C4-2B (cell line): ENCODE data around the gene ERC1.

Experiments
- CTCF ChIP-seq: fragments of 450-650 bp; conservative IDR thresholded peaks from 2 replicates; pipeline ENCODE4 v1.5.1; 2017; ENCODE audit warnings: mild to moderate bottlenecking
- ZFX ChIP-seq: fragments of 450-650 bp; IDR thresholded peaks from 2 replicates; pipeline ENCODE4 v1.6.1; 2017

DNA sequence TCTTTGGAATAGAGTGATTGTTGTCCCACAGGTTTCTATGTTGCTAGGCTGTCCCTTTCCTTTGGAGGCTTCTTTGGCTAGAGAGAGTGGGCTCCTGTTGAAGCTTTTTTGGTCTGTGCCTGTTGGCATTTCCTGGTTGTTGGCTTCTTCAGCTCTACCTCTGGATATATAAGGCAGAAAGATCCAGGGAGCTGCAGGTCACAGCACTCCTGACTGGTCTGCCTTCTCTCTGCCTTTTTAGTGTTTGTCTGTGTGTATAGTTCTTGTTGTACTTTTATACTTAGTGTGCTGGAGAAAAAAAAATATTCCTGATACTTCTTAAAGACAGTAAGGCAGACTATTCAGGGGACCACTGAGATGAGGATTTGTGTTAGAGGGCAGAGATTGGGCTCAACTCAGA is 400.7 kb downstream of the ERC1 start:
- TF ChIP-seq CTCF (no peak), ZFX (no peak)
